Fibroblast of mammary gland (primary cell): ENCODE data around the gene TRAPPC10.
A peak's percentile ranks its signal among the peaks of the same experiment; 100 is the strongest.

Experiments used
- DNase-seq: peaks from one replicate; pipeline ENCODE4 v3.0.0-alpha.2; 2010; ENCODE audit warnings: low read depth
- H3K4me3 ChIP-seq: 2 replicates; pipeline ENCODE4 v1.5.1; 2011; ENCODE audit warnings: low read depth, mild to moderate bottlenecking, low read length, moderate library complexity; ENCODE audit not compliant: control insufficient read depth
- TF ChIP-seq, protein P1 (sequence below): conservative IDR thresholded peaks from 2 replicates; pipeline ENCODE4 v1.5.1; 2011; ENCODE audit warnings: low read depth, low read length, inconsistent platforms; ENCODE audit not compliant: control insufficient read depth, insufficient read depth

Gene TRAPPC10

DNA sequence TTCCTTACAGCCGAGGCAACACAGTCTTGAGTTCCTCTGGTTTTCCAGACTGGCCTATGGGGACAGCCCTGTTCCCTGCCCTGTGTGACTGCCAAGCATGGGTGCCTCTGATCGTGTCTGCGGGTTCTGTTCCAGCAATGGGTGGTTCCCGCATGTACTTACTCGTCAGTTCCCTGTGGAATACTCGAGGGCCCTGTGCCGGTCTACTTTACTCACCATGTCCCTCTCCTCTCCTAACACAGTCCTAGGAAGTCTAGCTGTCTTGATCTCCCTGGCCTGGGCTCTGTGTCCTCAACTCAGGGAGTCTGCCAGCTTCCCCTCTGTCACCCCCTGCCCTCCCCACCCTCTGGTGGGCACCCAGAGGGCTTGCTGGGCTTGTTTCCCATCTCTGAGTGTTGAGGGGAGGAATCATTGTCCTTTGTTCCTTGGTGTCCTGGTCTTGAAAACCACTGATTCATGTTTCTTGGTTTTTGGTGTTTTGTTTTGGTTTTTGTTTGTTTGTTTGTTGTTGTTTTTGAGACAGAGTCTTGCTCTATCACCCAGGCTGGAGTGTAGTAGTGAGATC lies 36.0 kb downstream of the TRAPPC10 start:
- TF ChIP-seq, protein P1, sequence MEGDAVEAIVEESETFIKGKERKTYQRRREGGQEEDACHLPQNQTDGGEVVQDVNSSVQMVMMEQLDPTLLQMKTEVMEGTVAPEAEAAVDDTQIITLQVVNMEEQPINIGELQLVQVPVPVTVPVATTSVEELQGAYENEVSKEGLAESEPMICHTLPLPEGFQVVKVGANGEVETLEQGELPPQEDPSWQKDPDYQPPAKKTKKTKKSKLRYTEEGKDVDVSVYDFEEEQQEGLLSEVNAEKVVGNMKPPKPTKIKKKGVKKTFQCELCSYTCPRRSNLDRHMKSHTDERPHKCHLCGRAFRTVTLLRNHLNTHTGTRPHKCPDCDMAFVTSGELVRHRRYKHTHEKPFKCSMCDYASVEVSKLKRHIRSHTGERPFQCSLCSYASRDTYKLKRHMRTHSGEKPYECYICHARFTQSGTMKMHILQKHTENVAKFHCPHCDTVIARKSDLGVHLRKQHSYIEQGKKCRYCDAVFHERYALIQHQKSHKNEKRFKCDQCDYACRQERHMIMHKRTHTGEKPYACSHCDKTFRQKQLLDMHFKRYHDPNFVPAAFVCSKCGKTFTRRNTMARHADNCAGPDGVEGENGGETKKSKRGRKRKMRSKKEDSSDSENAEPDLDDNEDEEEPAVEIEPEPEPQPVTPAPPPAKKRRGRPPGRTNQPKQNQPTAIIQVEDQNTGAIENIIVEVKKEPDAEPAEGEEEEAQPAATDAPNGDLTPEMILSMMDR: no peak
- H3K4me3 ChIP-seq: no peak overlapping the region
- DNase-seq: no peak

DNA sequence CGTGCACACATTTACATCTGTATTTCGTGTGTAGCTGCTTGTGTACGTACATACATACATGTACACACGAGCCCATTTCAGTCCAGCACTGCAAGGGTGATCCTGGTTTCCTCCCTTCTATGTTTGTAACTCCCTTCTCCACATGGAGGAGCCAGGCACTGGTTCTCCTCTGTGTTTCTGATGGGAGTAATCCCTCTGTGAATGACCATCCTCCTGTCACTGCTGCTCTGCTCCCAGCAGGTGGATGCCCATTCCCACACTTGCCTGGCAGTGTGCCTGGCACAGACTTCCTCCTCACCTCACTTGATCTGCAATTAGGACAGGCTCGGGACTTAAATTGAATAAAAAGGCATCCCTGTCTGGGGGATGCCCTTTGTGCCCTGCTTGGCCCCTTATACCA lies 37.1 kb downstream of the TRAPPC10 start:
- H3K4me3 ChIP-seq: no peak overlapping the region
- no peak for DNase-seq
- TF ChIP-seq, protein P1: no peak

DNA sequence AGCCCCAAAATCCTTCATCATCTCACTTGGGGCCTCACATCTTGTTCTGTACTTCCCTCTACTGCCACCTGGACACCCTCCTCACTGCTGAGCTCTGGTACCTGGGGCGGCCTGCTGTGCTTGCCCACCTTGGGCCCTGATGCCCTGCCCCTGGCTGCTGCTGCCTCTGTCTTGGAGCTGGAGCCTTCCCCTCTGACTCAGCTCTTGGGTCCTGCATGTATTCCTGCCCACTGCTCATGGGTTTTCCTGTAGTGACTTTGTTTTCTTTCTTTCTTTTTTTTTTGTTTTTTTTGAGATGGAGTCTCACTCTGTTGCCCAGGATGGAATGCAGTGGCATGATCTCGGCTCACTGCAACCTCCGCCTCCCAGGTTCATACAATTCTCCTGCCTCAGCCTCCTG lies 37.5 kb downstream of the TRAPPC10 start:
- H3K4me3 ChIP-seq: no peak overlapping the region
- TF ChIP-seq, protein P1: no peak
- no peak for DNase-seq

DNA sequence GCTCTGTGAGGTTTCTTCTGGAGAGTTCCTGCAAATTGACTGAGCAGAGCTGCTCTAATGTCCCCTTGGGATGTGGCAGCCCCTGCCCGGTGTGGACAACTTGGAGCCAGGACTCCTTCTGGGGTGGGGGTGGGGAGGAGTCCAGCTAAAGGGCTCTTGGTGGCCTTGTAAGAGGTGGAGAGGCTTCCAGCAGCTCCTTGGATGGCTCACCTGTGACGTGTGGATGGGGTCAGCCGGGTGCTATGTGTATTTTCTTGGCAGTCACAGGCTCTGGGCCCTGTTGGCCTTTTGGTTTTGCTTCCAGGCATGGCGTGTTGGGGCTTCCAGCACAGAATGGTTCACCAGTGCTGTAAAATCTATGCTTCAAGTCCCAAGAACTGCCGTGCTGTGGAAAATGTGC lies 38.2 kb downstream of the TRAPPC10 start:
- no peak overlapping the region for H3K4me3 ChIP-seq
- DNase-seq: no peak
- TF ChIP-seq, protein P1: no peak

DNA sequence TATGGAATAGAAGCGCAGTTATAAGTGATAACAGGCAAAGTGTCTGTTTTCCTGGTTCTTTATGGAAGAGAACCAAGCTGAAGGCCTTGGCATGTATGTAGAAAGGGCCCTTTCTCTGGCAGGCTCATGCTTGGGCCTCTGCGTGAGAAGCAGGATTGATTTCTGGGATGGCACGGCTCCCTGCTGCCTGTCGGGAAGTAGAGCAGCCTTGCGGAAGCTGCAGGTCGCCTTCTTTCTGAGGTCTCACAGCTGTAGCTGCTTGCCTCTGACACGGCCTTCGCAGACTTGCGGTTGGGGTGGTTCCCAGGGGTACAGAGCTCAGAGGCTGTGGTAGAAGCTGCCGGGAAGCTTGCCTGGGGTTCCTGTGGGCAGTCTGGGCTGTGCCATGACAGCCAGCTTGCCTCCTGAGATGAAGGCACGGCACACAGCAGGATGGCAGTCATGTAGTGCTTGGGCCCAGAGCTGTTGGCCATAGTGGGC lies 39.4 kb downstream of the TRAPPC10 start:
- no peak overlapping the region for H3K4me3 ChIP-seq
- TF ChIP-seq, protein P1: no peak
- DNase-seq: peak; percentile 47

DNA sequence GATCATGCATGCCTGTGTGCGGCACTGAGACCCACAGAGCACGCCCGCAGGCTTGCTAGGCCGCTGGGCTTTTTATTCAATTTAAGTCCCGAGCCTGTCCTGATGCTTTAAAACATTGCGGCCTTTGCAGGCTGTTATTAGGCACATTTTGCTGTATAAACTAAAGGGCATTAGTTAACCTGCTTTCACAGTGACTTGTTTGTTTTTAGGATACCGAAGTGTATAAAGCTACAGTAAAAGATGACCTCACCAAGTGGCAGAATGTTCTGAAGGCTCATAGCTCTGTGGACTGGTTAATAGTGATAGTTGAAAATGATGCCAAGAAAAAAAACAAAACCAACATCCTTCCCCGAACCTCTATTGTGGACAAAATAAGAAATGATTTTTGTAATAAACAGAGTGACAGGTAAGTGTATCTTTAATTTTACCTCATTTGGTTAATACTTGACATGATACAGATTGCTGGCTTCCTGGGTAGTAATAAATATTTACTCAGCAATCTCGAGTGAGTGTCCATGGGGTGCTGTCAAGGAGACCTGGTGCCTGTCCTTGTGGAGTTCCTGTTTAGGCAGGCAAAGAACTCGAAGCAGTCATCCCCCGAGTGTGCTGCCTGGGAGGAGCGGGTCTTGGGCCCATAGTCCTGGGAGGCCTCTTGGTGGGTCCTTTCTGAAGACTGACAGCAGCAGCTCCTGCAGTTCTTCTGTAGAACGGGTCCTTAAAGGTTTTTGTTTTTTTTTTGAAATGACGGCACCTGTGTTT lies 40.1 kb downstream of the TRAPPC10 start:
- no peak for DNase-seq

More for the DNA sequence above, 40.1 kb downstream of the TRAPPC10 start:
- H3K4me3 ChIP-seq: no peak overlapping the region
- TF ChIP-seq, protein P1: no peak
